ENCODE data around the gene ZNF236. TPM values are rescaled to one million over a fixed set of nuclear protein-coding genes. Genes with fewer than 3 reads are reported as not detected.

Gene ZNF236
- total and polyA plus RNA-seq, 2 donors (not counting 1 experiment from before 2014, with no cell fraction given): 2.9 to 8.4 TPM

- H3K4me1 ChIP-seq (ENCODE audit: control insufficient read depth, extremely low read depth, insufficient read depth, low read length): no peaks in the 10 kb centered on the region
- no peak for DNase-seq (ENCODE audit: low read depth in 2 of 2)
- H4K20me1 ChIP-seq (ENCODE audit: control insufficient read depth, extremely low read depth, insufficient read depth, low read length): no peaks in the 10 kb centered on the region
- peaks cover 56% of the 10 kb centered on the region for H3K79me2 ChIP-seq (ENCODE audit: control insufficient read depth, insufficient read depth, low read length)
- TF ChIP-seq CTCF (conservative IDR thresholded peaks at IDR 0.05 in 1 of 2, IDR thresholded peaks at IDR 0.05 in 1 of 2; ENCODE audit: low read depth in 1 of 2, low read length in 2 of 2) (no peak), EZH2 (IDR thresholded peaks at IDR 0.05; ENCODE audit: low read length, missing control alignments) (no peak)
- no peak overlapping the region for H2AFZ ChIP-seq (ENCODE audit: low read length)
- no peak overlapping the region for H3K9ac ChIP-seq (ENCODE audit: insufficient read depth, low read length)
- H3K4me3 ChIP-seq (replicated peaks in 1 of 4; ENCODE audit: control extremely low read depth in 1 of 4, insufficient read depth in 1 of 4, low read depth in 3 of 4, low read length in 4 of 4): no peak overlapping the region
- peaks cover 2% of the 10 kb centered on the region for H3K36me3 ChIP-seq (ENCODE audit: control insufficient read depth, insufficient read depth, low read length)
- no peaks in the 10 kb centered on the region for H3K27me3 ChIP-seq (ENCODE audit: control insufficient read depth, insufficient read depth, low read length)
- no peak overlapping the region for H3K4me2 ChIP-seq (ENCODE audit: extremely low read depth, insufficient read depth, low read length)
- no peaks in the 10 kb centered on the region for H3K9me3 ChIP-seq (ENCODE audit: control insufficient read depth, insufficient read depth, low read depth, low read length)
- no peak overlapping the region for H3K27ac ChIP-seq (ENCODE audit: insufficient read depth, low read length)
Observed at GRCh38 chr18:76819411-76820136, 2.8 kb upstream of the ZNF236 start.

GRCh38 chr18:76821356-76821874 lies 942 bp upstream of the ZNF236 start:
- Histone ChIP-seq H3K9me3 (ENCODE audit: control insufficient read depth, insufficient read depth, low read depth, low read length) (no peaks in the 10 kb centered on the region), H3K79me2 (ENCODE audit: control insufficient read depth, insufficient read depth, low read length) (peaks cover 58% of the 10 kb centered on the region), H2AFZ (ENCODE audit: low read length) (peak overlapping the region; percentile 83), H3K27me3 (ENCODE audit: control insufficient read depth, insufficient read depth, low read length) (no peaks in the 10 kb centered on the region), H3K36me3 (ENCODE audit: control insufficient read depth, insufficient read depth, low read length) (peaks cover under 1% of the 10 kb centered on the region), H3K4me1 (ENCODE audit: control insufficient read depth, extremely low read depth, insufficient read depth, low read length) (no peaks in the 10 kb centered on the region), H3K4me3 (replicated peaks in 1 of 4; ENCODE audit: control extremely low read depth in 1 of 4, insufficient read depth in 1 of 4, low read depth in 3 of 4, low read length in 4 of 4) (peak overlapping the region; percentile 86 to 95 (median 94)), H3K27ac (ENCODE audit: insufficient read depth, low read length) (peak overlapping the region; percentile 90), H4K20me1 (ENCODE audit: control insufficient read depth, extremely low read depth, insufficient read depth, low read length) (no peaks in the 10 kb centered on the region), H3K9ac (ENCODE audit: insufficient read depth, low read length) (peak overlapping the region; percentile 84), H3K4me2 (ENCODE audit: extremely low read depth, insufficient read depth, low read length) (peak overlapping the region; percentile 42)
- no peak for DNase-seq (ENCODE audit: low read depth in 2 of 2)
- no peak for TF ChIP-seq CTCF (conservative IDR thresholded peaks at IDR 0.05 in 1 of 2, IDR thresholded peaks at IDR 0.05 in 1 of 2; ENCODE audit: low read depth in 1 of 2, low read length in 2 of 2)

GRCh38 chr18:76821875-76822505 lies 367 bp upstream of the ZNF236 start:
- Histone ChIP-seq H2AFZ (ENCODE audit: low read length) (peak overlapping the region; percentile 83), H3K4me3 (replicated peaks in 1 of 4; ENCODE audit: control extremely low read depth in 1 of 4, insufficient read depth in 1 of 4, low read depth in 3 of 4, low read length in 4 of 4) (peak overlapping the region; percentile 86 to 95 (median 94)), H3K79me2 (ENCODE audit: control insufficient read depth, insufficient read depth, low read length) (peaks cover 58% of the 10 kb centered on the region), H3K27me3 (ENCODE audit: control insufficient read depth, insufficient read depth, low read length) (no peaks in the 10 kb centered on the region), H3K36me3 (ENCODE audit: control insufficient read depth, insufficient read depth, low read length) (no peaks in the 10 kb centered on the region), H3K4me2 (ENCODE audit: extremely low read depth, insufficient read depth, low read length) (peak overlapping the region; percentile 42), H3K4me1 (ENCODE audit: control insufficient read depth, extremely low read depth, insufficient read depth, low read length) (no peaks in the 10 kb centered on the region), H3K9ac (ENCODE audit: insufficient read depth, low read length) (peak overlapping the region; percentile 84), H3K9me3 (ENCODE audit: control insufficient read depth, insufficient read depth, low read depth, low read length) (no peaks in the 10 kb centered on the region), H4K20me1 (ENCODE audit: control insufficient read depth, extremely low read depth, insufficient read depth, low read length) (no peaks in the 10 kb centered on the region), H3K27ac (ENCODE audit: insufficient read depth, low read length) (peak overlapping the region; percentile 90)
- TF ChIP-seq CTCF (conservative IDR thresholded peaks at IDR 0.05 in 1 of 2, IDR thresholded peaks at IDR 0.05 in 1 of 2; ENCODE audit: low read depth in 1 of 2, low read length in 2 of 2) (no peak), EZH2 (IDR thresholded peaks at IDR 0.05; ENCODE audit: low read length, missing control alignments) (no peak)
- DNase-seq (ENCODE audit: low read depth in 2 of 2): peak; percentile 46 to 50

Data from fibroblast of lung (primary cell).